HCT116 (cell line): Measurements from ENCODE around the gene MUC6. TPM values are rescaled to one million over a fixed set of nuclear protein-coding genes. Genes with fewer than 3 reads are reported as not detected.

Experiments used
- ATAC-seq: fragments of 200-7000 bp; cut with Tn5 transposase; 2 replicates; pipeline ENCODE4 v1.9.1; 2020; ENCODE audit warnings: mild to moderate bottlenecking, moderate library complexity
- BruUV-seq: library from RNA; stranded (reverse); fragments of 400-500 nt; replicated peaks from 2 replicates; lab custom pipeline; 2021; lab: Mats Ljungman, UMichigan
- CTCF ChIA-PET: fragments of 300-600 bp; sonication (Branson Sonifier 250); formaldehyde crosslinking; loops from one replicate; lab custom pipeline; 2021; ENCODE audit warnings: antibody characterized with exemption; lab: Charles Lee
- POLR2A ChIA-PET: fragments of 300-600, 350-600 bp; sonication (Branson Sonifier 250); formaldehyde crosslinking; loops from one replicate; lab custom pipeline; 2021; ENCODE audit warnings: antibody characterized with exemption; lab: Charles Lee
- RAD21 ChIA-PET, 2 experiments: fragments of 300-600 bp; sonication (Branson Sonifier 250); formaldehyde crosslinking; loops; one replicate each; lab custom pipeline; 2023; ENCODE audit warnings: low total read pairs in 2 of 2; ENCODE audit not compliant: uncharacterized antibody in 2 of 2, unreplicated experiment in 2 of 2, low non-redundant PET in 1 of 2; lab: Charles Lee
- DNase-seq: peaks from one replicate; pipeline ENCODE4 v3.0.0-alpha.2; 2010; ENCODE audit warnings: low read depth, low spot score
- H2AFZ ChIP-seq: fragments of 200-600 bp; shearing (Covaris generic), sonication (generic); 2 replicates; pipeline ENCODE4 v1.6.1; 2017; ENCODE audit warnings: low read depth, mixed run types, mixed read lengths, antibody characterized with exemption, low read length; ENCODE audit not compliant: poor library complexity, severe bottlenecking
- H3K27ac ChIP-seq: 2 replicates; pipeline ENCODE4 v1.5.1; 2012; ENCODE audit warnings: low read depth, low read length
- H3K27me3 ChIP-seq: fragments of 200-600 bp; sonication (generic); 2 replicates; pipeline ENCODE4 v1.6.1; 2016; ENCODE audit warnings: mixed run types, low read length, mixed read lengths; ENCODE audit not compliant: insufficient read depth
- H3K36me3 ChIP-seq, 2 experiments: fragments of 200-500 bp in 1 of 2; fragments of 200-600 bp in 1 of 2; sonication (Bioruptor generic) in 1 of 2; sonication (generic) in 1 of 2; 2 replicates each; pipeline versions ENCODE4 v1.5.1 to v1.6.1; 2014 to 2016; ENCODE audit warnings: low read length in 2 of 2, inconsistent platforms in 1 of 2, mixed read lengths in 1 of 2, mixed run types in 1 of 2; ENCODE audit not compliant: insufficient read depth in 2 of 2, control insufficient read depth in 1 of 2
- H3K4me1 ChIP-seq, 2 experiments: fragments of 200-600 bp in 1 of 2; sonication (generic) in 1 of 2; 2 replicates each; pipeline versions ENCODE4 v1.5.1 to v1.6.1; 2012 to 2017; ENCODE audit warnings: low read length in 2 of 2, inconsistent platforms in 1 of 2, mild to moderate bottlenecking in 1 of 2, mixed read lengths in 1 of 2, mixed run types in 1 of 2, moderate library complexity in 1 of 2; ENCODE audit not compliant: insufficient read depth in 2 of 2, control insufficient read depth in 1 of 2
- H3K4me2 ChIP-seq: fragments of 200-600 bp; sonication (generic); 2 replicates; pipeline ENCODE4 v1.6.1; 2017; ENCODE audit warnings: mixed run types, low read length, mixed read lengths
- H3K4me3 ChIP-seq, 2 experiments: fragments of 200-600 bp in 1 of 2; sonication (generic) in 1 of 2; replicated peaks in 1 of 2; 2 replicates each; pipeline ENCODE4 v1.5.1; 2011 to 2016; ENCODE audit warnings: low read length in 2 of 2, control low read depth in 1 of 2, low read depth in 1 of 2, mild to moderate bottlenecking in 1 of 2, mixed read lengths in 1 of 2, mixed run types in 1 of 2
- H3K79me2 ChIP-seq: fragments of 200-600 bp; sonication (generic); 2 replicates; pipeline ENCODE4 v1.6.1; 2017; ENCODE audit warnings: mild to moderate bottlenecking, mixed run types, low read length, moderate library complexity, mixed read lengths; ENCODE audit not compliant: insufficient read depth
- H3K9ac ChIP-seq: fragments of 200-600 bp; sonication (generic); 2 replicates; pipeline ENCODE4 v1.6.1; 2016; ENCODE audit warnings: low read length, mixed read lengths
- H3K9me2 ChIP-seq: fragments of 200-600 bp; sonication (generic), shearing (Covaris generic); 2 replicates; pipeline ENCODE4 v1.6.1; 2017; ENCODE audit warnings: mixed run types, mild to moderate bottlenecking, moderate library complexity; ENCODE audit not compliant: insufficient read depth
- H3K9me3 ChIP-seq, 2 experiments: fragments of 200-500 bp in 1 of 2; fragments of 200-600 bp in 1 of 2; sonication (Bioruptor generic) in 1 of 2; sonication (generic) in 1 of 2; 2 replicates each; pipeline ENCODE4 v1.6.1; 2014 to 2017; ENCODE audit warnings: low read length in 2 of 2, mixed read lengths in 2 of 2, inconsistent platforms in 1 of 2, low read depth in 1 of 2, mild to moderate bottlenecking in 1 of 2, mixed run types in 1 of 2, moderate library complexity in 1 of 2; ENCODE audit not compliant: control insufficient read depth in 1 of 2, insufficient read depth in 1 of 2
- H4K20me1 ChIP-seq: fragments of 200-600 bp; sonication (generic), shearing (Covaris generic); 2 replicates; pipeline ENCODE4 v1.6.1; 2017; ENCODE audit warnings: mixed run types, mild to moderate bottlenecking, moderate library complexity; ENCODE audit not compliant: insufficient read depth
- CEBPB ChIP-seq: IDR thresholded peaks from 2 replicates; pipeline ENCODE4 v1.6.1; 2012; ENCODE audit warnings: low read depth
- CTCF ChIP-seq, 3 experiments: fragments of 200-600 bp in 1 of 3; sonication (generic) in 1 of 3; IDR thresholded peaks in 2 of 3; conservative IDR thresholded peaks in 1 of 3; 2 replicates each; pipeline ENCODE4 v1.5.1; 2012 to 2017; ENCODE audit warnings: low read depth in 2 of 3, low read length in 2 of 3, antibody characterized with exemption in 1 of 3, borderline replicate concordance in 1 of 3, control low read depth in 1 of 3, mild to moderate bottlenecking in 1 of 3, mixed read lengths in 1 of 3, mixed run types in 1 of 3, moderate library complexity in 1 of 3; ENCODE audit not compliant: insufficient read depth in 1 of 3
- EGR1 ChIP-seq: IDR thresholded peaks from 2 replicates; pipeline ENCODE4 v1.6.1; 2012; ENCODE audit warnings: low read depth
- ELF1 ChIP-seq: IDR thresholded peaks from 2 replicates; pipeline ENCODE4 v1.6.1; 2012; ENCODE audit warnings: low read depth, borderline replicate concordance
- FOSL1 ChIP-seq: IDR thresholded peaks from 2 replicates; pipeline ENCODE4 v1.6.1; 2012; ENCODE audit warnings: low read depth
- JUND ChIP-seq: IDR thresholded peaks from 2 replicates; pipeline ENCODE4 v1.6.1; 2012
- RAD21 ChIP-seq: IDR thresholded peaks from 2 replicates; pipeline ENCODE4 v1.6.1; 2012; ENCODE audit warnings: low read depth, mild to moderate bottlenecking
- SP1 ChIP-seq: IDR thresholded peaks from 2 replicates; pipeline ENCODE4 v1.6.1; 2012; ENCODE audit warnings: low read depth
- SRF ChIP-seq: IDR thresholded peaks from 2 replicates; pipeline ENCODE4 v1.6.1; 2012; ENCODE audit warnings: low read depth
- TCF7L2 ChIP-seq: IDR thresholded peaks from 2 replicates; pipeline ENCODE4 v1.7.0; 2011; ENCODE audit warnings: borderline replicate concordance, inconsistent platforms; ENCODE audit not compliant: insufficient read depth, insufficient read length; ENCODE audit errors: extremely low read depth
- YY1 ChIP-seq: IDR thresholded peaks from 2 replicates; pipeline ENCODE4 v1.6.1; 2011; ENCODE audit warnings: low read length, low read depth, moderate library complexity, mild to moderate bottlenecking; ENCODE audit not compliant: insufficient replicate concordance; ENCODE audit errors: extremely low read depth
- ZBTB33 ChIP-seq: IDR thresholded peaks from 2 replicates; pipeline ENCODE4 v1.6.1; 2011; ENCODE audit warnings: mild to moderate bottlenecking, low read length, moderate library complexity; ENCODE audit not compliant: insufficient replicate concordance; ENCODE audit errors: extremely low read depth
- ZFX ChIP-seq: fragments of 450-650 bp; IDR thresholded peaks from 2 replicates; pipeline ENCODE4 v1.6.1; 2017
- ZNF274 ChIP-seq: fragments of 200-500 bp; sonication (Bioruptor generic); IDR thresholded peaks from 2 replicates; pipeline ENCODE4 v1.6.1; 2014; ENCODE audit warnings: mild to moderate bottlenecking, low read depth, low read length, inconsistent platforms
- intact Hi-C: fragments of 100-400 bp; cut with micrococcal nuclease; formaldehyde crosslinking; loops from 2 replicates; pipeline ENCODE4 v1.10.0; 2022
- total RNA-seq: library from RNA; stranded (reverse); gene quantifications from one replicate; pipeline ENCODE4 v1.2.1, GENCODE V29; 2021; ENCODE audit not compliant: unreplicated experiment
- TF ChIP-seq, protein P1 (sequence below): IDR thresholded peaks from 2 replicates; pipeline ENCODE4 v1.6.1; 2012

Gene MUC6
- total RNA-seq, 1 experiment from 2014 or later, result 0.02 TPM

GRCh38 chr11:990101-990500, 46.4 kb downstream of the MUC6 start:
- intact Hi-C loops, result no loop called here
- CTCF ChIA-PET, result no interaction called here
- H3K4me2 ChIP-seq, result no peak overlapping the region
- no peak overlapping the region for H3K9ac ChIP-seq
- ATAC-seq, result no peak
- peaks cover 0 to under 1% of the 10 kb centered on the region in 2 experiments; a peak in 1 of 4 replicates for H3K4me1 ChIP-seq
- no peak overlapping the region for H2AFZ ChIP-seq
- no peaks in the 10 kb centered on the region; the same call in 1 of the 2 replicates for H3K79me2 ChIP-seq
- no peak for TF ChIP-seq FOSL1
- TF ChIP-seq SP1, result no peak
- TF ChIP-seq CTCF (IDR thresholded peaks at IDR 0.05 in 2 of 3, conservative IDR thresholded peaks at IDR 0.05 in 1 of 3; ENCODE audit: borderline replicate concordance in 1 of 3, insufficient read depth in 1 of 3, low read depth in 2 of 3, low read length in 2 of 3), result no peak
- no peak for TF ChIP-seq JUND
- no peak for TF ChIP-seq YY1
- no peak for TF ChIP-seq TCF7L2
- TF ChIP-seq RAD21, result no peak
- no peak for TF ChIP-seq EGR1
- RAD21 ChIA-PET, result no interaction called here
- H3K36me3 ChIP-seq, result peaks cover 17 to 21% of the 10 kb centered on the region in 2 experiments
- no peak overlapping the region for H3K27ac ChIP-seq
- no peak for DNase-seq
- H4K20me1 ChIP-seq, result no peaks in the 10 kb centered on the region
- POLR2A ChIA-PET, result no interaction called here
- no peaks in the 10 kb centered on the region for H3K27me3 ChIP-seq
- H3K4me3 ChIP-seq, result no peak overlapping the region
- no peaks in the 10 kb centered on the region for H3K9me3 ChIP-seq
- no TSS peak for BruUV-seq
- H3K9me2 ChIP-seq, result no peaks in the 10 kb centered on the region

DNA sequence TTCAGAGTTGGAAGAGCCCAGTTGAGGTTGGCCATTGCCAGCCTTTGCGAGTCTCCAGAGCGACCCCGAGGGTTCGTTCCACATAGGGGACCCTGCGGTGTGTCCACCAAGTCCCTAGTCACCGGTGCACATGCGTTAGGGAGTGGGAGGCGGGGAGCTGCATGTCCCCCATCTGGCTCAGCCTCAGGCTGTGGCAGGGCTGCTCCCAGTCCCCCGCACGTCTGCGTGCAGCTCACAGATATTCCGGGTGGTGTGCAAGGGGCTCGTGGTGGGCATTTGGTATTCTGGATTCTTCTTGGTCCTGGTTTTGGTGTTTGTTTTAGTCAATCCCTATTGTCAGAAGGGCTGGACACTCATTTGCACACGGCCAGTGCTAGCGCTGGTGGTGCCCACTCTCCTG, 48.8 kb downstream of the MUC6 start:
- ChIA-PET RAD21 (no interaction called here), POLR2A (no interaction called here), CTCF (no interaction called here)
- Histone ChIP-seq H3K27ac (no peak overlapping the region), H3K9me2 (no peaks in the 10 kb centered on the region), H3K27me3 (no peaks in the 10 kb centered on the region), H3K4me1 (no peaks in the 10 kb centered on the region), H3K9me3 (no peaks in the 10 kb centered on the region), H3K4me3 (no peak overlapping the region), H3K79me2 (no peaks in the 10 kb centered on the region; the same call in 1 of the 2 replicates), H2AFZ (no peak overlapping the region), H3K4me2 (no peak overlapping the region), H3K36me3 (peaks cover 17 to 31% of the 10 kb centered on the region in 2 experiments), H4K20me1 (no peaks in the 10 kb centered on the region), H3K9ac (no peak overlapping the region)
- intact Hi-C loops, result no loop called here
- DNase-seq, result no peak
- TF ChIP-seq RAD21 (no peak), SP1 (no peak), ZNF274 (no peak), EGR1 (no peak), ZBTB33 (no peak), ZFX (no peak), TCF7L2 (no peak), JUND (no peak), CEBPB (no peak), SRF (no peak), ELF1 (no peak)
- TF ChIP-seq, protein P1, sequence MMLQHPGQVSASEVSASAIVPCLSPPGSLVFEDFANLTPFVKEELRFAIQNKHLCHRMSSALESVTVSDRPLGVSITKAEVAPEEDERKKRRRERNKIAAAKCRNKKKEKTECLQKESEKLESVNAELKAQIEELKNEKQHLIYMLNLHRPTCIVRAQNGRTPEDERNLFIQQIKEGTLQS, result no peak
- BruUV-seq, result no TSS peak
- no peak for ATAC-seq
